ENCODE measurements around the gene CCBE1. TPM values are rescaled to one million over a fixed set of nuclear protein-coding genes. Genes with fewer than 3 reads are reported as not detected.

Gene CCBE1
- total RNA-seq, 2 donors from 2014 or later: 1.00 to 2.9 TPM

- peaks cover 8% of the 10 kb centered on the region for H3K4me1 ChIP-seq (ENCODE audit: control insufficient read depth, insufficient read depth, low read length)
- H3K9ac ChIP-seq (ENCODE audit: extremely low read depth, low read length, poor library complexity, severe bottlenecking): no peak overlapping the region
- TF ChIP-seq CTCF (conservative IDR thresholded peaks at IDR 0.05): no peak
- H3K36me3 ChIP-seq (ENCODE audit: control insufficient read depth, insufficient read depth, low read length): no peaks in the 10 kb centered on the region
- no peak overlapping the region for H3K4me3 Mint-ChIP-seq
- H3K4me3 ChIP-seq (ENCODE audit: low read length): no peak overlapping the region
- DNase-seq: no peak
- peak overlapping the region; percentile 9 for H3K27ac Mint-ChIP-seq
- 86 to 95% methylated on average over 4 to 7 of the region's 7 CpGs for WGBS, 2 experiments (ENCODE audit: insufficient coverage in 1 of 2, insufficient read length in 1 of 2)
- peaks cover 6% of the 10 kb centered on the region for H3K27me3 ChIP-seq (ENCODE audit: control insufficient read depth, insufficient read depth, low read length, poor library complexity, severe bottlenecking)
- H3K9me3 Mint-ChIP-seq: no peaks in the 10 kb centered on the region
- no peaks in the 10 kb centered on the region for H3K9me3 ChIP-seq (ENCODE audit: control insufficient read depth, low read length)
- H3K27ac ChIP-seq (ENCODE audit: low read depth, low read length): no peak overlapping the region
- H3K36me3 Mint-ChIP-seq (ENCODE audit: low read depth): no peaks in the 10 kb centered on the region
- peaks cover 23% of the 10 kb centered on the region for H3K27me3 Mint-ChIP-seq (ENCODE audit: insufficient read depth)
- H3K4me1 Mint-ChIP-seq: peaks cover 11% of the 10 kb centered on the region
Measured at GRCh38 chr18:59633317-59633716, 63.9 kb downstream of the CCBE1 start.

- Mint-ChIP-seq H3K27ac (no peak overlapping the region), H3K4me3 (no peak overlapping the region), H3K36me3 (ENCODE audit: low read depth) (no peaks in the 10 kb centered on the region), H3K27me3 (ENCODE audit: insufficient read depth) (peaks cover 27% of the 10 kb centered on the region), H3K9me3 (no peaks in the 10 kb centered on the region), H3K4me1 (peaks cover 11% of the 10 kb centered on the region)
- Histone ChIP-seq H3K9me3 (ENCODE audit: control insufficient read depth, low read length) (no peaks in the 10 kb centered on the region), H3K36me3 (ENCODE audit: control insufficient read depth, insufficient read depth, low read length) (no peaks in the 10 kb centered on the region), H3K4me3 (ENCODE audit: low read length) (no peak overlapping the region), H3K4me1 (ENCODE audit: control insufficient read depth, insufficient read depth, low read length) (peaks cover 8% of the 10 kb centered on the region), H3K27me3 (ENCODE audit: control insufficient read depth, insufficient read depth, low read length, poor library complexity, severe bottlenecking) (peaks cover 6% of the 10 kb centered on the region), H3K9ac (ENCODE audit: extremely low read depth, low read length, poor library complexity, severe bottlenecking) (no peak overlapping the region), H3K27ac (ENCODE audit: low read depth, low read length) (no peak overlapping the region)
- WGBS, 2 experiments (ENCODE audit: insufficient coverage in 1 of 2, insufficient read length in 1 of 2): 54% methylated on average over 1 of the region's 1 CpG; no CpG with 5 or more reads in 1 of the 2 experiments
- DNase-seq: peak; percentile 80
- peak; percentile 90 for TF ChIP-seq CTCF (conservative IDR thresholded peaks at IDR 0.05)
Measured at GRCh38 chr18:59631583-59632181, 65.5 kb downstream of the CCBE1 start.

- TF ChIP-seq CTCF (conservative IDR thresholded peaks at IDR 0.05): no peak
- Histone ChIP-seq H3K4me3 (ENCODE audit: low read length) (no peak overlapping the region), H3K9me3 (ENCODE audit: control insufficient read depth, low read length) (no peaks in the 10 kb centered on the region), H3K27ac (ENCODE audit: low read depth, low read length) (no peak overlapping the region), H3K36me3 (ENCODE audit: control insufficient read depth, insufficient read depth, low read length) (no peaks in the 10 kb centered on the region), H3K9ac (ENCODE audit: extremely low read depth, low read length, poor library complexity, severe bottlenecking) (no peak overlapping the region), H3K4me1 (ENCODE audit: control insufficient read depth, insufficient read depth, low read length) (peaks cover 8% of the 10 kb centered on the region), H3K27me3 (ENCODE audit: control insufficient read depth, insufficient read depth, low read length, poor library complexity, severe bottlenecking) (peaks cover 6% of the 10 kb centered on the region)
- H3K27ac Mint-ChIP-seq: no peak overlapping the region
- H3K27me3 Mint-ChIP-seq (ENCODE audit: insufficient read depth): peaks cover 27% of the 10 kb centered on the region
- no peaks in the 10 kb centered on the region for H3K9me3 Mint-ChIP-seq
- 92 to 94% methylated on average over 2 to 6 of the region's 6 CpGs for WGBS, 2 experiments (ENCODE audit: insufficient coverage in 1 of 2, insufficient read length in 1 of 2)
- DNase-seq: no peak
- H3K4me1 Mint-ChIP-seq: peaks cover 11% of the 10 kb centered on the region
- no peak overlapping the region for H3K4me3 Mint-ChIP-seq
- no peaks in the 10 kb centered on the region for H3K36me3 Mint-ChIP-seq (ENCODE audit: low read depth)
Measured at GRCh38 chr18:59629894-59630293, 67.3 kb downstream of the CCBE1 start.

Measured in endodermal cell (in vitro differentiated cells).